Bone marrow (tissue), 2 donors: ENCODE data around the gene NUP85.
"Not testable (repeated sequence)": the region's sequence is repeated elsewhere in the genome, so short reads cannot be mapped to it uniquely, and the experiment has no call there.

Source experiments
- DNase-seq, 2 donors: peaks; one replicate each; lab custom pipeline; 2025; lab: John Stamatoyannopoulos, UW

NUP85 gene

DNA sequence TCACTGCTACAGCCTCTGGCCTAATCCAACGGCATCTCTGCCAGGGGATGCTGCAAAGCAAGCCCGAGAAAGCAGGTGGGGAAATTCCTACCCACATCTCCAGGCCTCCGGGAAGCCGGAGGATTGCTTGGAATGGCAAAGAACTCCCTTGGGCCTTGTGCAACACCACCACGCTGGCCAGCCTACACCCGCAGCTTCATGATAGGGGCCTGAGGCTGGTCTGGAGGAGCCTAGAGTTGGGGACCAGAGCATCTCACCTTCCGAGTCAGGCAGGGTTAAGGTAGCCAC, 35.6 kb downstream of the NUP85 start:
- DNase-seq = no peak

- no peak for DNase-seq
Observed at GRCh38 chr17:75241502-75241901, 36.0 kb downstream of the NUP85 start.

DNA sequence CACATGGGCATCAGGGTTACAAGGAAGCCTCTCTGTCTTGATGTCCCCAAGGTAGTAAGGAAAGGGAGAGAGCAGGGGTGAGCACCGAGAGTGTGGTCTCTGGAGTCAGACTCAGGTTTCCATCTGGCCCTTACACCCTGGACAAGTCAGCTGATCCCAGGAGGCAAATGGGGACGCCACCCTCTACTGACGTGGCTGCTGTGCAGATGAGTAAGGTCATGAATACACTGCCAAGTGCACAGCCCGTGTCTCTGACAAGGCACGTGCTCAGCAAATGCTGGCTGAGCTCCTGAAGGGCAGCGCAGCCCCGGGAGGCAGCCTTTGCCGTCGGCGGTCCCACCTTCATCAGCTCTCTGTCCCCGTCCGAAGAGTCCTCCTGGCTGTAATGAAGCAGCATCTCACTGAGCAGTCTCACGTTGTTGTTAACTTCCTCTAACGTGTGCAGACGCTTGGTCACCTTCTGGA, 36.5 kb downstream of the NUP85 start:
- no peak for DNase-seq

GRCh38 chr17:75242461-75243042, 37.1 kb downstream of the NUP85 start:
- no peak for DNase-seq

DNA sequence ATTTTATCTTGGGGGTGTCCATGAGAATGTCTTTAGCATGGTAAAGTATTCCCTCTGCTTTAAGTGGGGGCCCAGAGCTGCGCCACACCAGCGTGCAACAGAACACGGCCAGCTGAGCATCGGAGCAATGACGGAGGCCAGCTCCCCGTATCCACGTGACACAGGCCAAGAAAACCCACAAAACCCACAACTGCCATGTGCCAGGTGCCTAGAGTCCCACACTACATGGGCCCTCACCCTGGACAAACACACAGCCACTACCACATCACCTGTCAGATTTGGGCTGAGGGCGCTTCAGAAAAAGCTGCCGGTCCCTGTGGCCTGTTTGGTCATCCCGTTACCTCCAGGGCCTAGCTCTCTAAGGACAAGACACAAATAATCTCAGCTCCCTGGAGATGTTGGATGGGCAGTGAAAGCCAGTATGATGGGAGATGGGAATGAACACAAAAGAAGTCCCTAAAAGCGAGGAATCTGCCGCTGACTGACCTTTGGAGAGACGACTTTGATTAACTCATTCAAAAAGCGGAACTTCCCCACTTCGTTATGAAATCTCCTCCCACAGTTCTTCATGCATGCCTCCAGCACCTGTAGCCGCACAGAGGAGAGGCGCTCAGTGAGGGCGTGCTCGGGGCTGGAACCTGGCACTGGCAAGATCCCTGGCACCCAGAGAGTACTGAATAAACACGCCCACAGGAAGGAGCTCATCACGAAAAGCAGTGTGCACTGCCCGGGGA, 38.8 kb downstream of the NUP85 start:
- no peak for DNase-seq

DNA sequence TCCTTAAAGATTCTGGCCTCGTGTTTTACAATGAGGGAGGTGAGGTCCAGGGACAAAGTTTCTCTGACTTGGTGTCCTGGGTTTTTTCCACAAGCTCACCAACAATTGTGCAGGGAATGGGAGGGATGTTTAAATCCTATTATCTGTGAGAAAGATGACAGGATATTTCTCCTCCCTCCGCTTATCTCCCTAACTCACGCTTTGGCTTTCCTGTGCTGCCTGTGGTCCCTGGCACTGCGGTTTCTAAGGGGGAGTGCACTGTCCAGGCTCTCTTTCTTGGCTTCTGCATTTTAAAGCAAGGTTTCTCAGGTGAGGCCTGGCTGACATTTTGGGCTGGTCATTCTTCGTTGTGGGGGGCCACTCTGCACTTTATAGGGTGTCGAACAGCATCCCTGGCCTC, 39.5 kb downstream of the NUP85 start:
- no peak for DNase-seq

GRCh38 chr17:75246404-75246803, 40.9 kb downstream of the NUP85 start:
- no peak for DNase-seq

DNA sequence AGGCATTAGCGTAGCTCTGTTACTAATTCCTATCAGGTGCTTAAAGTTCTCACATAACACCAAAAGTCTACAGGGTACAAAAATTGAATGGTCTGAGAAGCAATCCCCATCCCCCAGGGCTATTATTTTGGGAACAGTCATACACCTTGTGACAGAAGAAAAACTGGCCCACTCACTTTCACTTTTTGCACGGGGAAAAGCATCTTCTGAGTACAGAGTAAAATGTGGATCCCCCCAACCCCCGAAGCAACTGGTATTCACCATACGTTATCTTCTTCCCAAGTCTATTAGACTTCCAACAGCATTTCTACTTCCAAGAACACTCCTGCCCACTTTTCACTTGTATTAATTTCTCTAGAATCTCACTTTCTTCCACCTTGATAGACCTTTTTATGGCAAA, 44.1 kb downstream of the NUP85 start:
- DNase-seq = no peak

- DNase-seq = peak in 1 of 2 donors; percentile 75
Observed at GRCh38 chr17:75250009-75250471, 44.6 kb downstream of the NUP85 start.

- no peak for DNase-seq
Observed at GRCh38 chr17:75252039-75252816, 46.7 kb downstream of the NUP85 start.

DNA sequence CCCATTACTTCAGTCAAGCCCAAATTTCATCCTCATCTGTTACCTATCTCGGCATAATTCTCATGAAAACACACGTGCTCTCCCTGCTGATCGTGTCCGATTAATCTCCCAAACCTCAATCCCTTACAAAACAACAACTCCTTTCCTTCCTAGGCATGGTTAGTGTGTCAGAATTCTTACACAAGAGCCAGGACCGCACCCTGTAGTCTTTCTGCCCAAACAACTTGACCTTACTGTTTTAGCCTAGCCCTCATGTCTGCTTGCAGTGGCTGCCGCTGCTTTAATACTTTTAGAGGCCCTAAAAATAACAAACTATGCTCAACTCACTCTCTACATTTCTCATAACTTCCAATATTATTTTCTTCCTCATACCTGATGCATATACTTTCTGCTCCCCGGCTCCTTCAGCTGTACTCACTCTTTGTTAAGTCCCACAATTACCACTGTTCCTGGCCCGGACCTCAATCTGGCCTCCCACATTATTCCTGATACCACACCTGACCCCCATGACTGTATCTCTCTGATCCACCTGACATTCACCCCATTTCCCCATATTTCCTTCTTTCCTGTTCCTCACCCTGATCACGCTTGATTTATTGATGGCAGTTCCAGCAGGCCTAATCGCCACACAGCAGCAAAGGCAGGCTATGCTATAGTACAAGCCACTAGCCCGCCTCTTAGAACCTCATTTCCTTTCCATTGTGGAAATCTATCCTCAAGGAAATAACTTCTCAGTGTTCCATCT, 50.6 kb downstream of the NUP85 start:
- not testable (repeated sequence) for DNase-seq

DNA sequence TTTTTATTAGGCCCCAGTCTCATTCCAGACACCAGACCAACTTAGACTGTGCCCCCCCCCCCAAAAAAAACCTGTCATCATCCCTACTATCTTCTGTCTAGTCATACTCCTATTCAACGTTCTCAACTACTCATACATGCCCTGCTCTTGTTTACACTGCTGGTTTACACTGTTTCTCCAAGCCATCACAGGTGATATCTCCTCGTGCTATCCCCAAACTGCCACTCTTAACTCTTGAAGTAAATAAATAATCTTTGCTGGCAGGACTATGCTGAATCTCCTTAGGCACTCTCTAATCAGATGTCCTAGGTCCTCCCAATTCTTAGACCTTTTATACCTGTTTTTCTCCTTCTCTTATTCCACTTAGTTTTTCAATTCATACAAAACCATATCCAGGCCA, 51.7 kb downstream of the NUP85 start:
- not testable (repeated sequence) for DNase-seq

- DNase-seq = peak in 1 of 2 donors; percentile 23
Observed at GRCh38 chr17:75260641-75261335, 55.3 kb downstream of the NUP85 start.

- peak; percentile 91 to 94 for DNase-seq
Observed at GRCh38 chr17:75261336-75262111, 56.0 kb downstream of the NUP85 start, which contains the start of the genes GGA3 and MRPS7. TSS of gene GGA3 (minus strand) at chr17:75261606. CDS start at chr17:75261587, 19 bp downstream. TSS of gene MRPS7 (plus strand) at chr17:75261879. CDS start at chr17:75261901, 22 bp downstream.

DNA sequence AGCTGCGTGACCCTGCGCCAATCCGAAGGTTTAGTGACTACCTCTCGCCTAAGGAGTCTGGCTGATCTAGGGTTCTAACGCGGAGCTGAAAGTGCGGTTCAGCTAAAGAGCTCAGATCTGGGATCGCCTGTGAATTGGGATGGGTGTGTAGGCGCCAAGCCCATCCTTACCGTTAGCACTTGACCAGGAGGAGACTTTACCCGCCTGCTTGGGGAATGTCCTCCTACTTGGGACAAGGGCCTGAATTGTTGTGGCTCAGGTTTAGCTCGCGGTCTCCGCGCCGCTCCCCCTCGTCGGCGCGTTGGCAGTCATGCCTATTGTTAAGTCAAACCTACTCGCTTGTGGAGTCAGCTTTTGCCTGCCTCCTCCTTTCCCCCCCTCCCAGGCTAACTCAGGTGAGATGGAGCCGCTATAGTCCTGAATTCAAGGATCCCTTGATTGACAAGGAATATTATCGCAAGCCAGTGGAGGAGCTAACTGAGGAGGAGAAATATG, 56.7 kb downstream of the NUP85 start:
- DNase-seq = no peak

GRCh38 chr17:75263055-75263454, 57.6 kb downstream of the NUP85 start:
- DNase-seq = no peak

DNA sequence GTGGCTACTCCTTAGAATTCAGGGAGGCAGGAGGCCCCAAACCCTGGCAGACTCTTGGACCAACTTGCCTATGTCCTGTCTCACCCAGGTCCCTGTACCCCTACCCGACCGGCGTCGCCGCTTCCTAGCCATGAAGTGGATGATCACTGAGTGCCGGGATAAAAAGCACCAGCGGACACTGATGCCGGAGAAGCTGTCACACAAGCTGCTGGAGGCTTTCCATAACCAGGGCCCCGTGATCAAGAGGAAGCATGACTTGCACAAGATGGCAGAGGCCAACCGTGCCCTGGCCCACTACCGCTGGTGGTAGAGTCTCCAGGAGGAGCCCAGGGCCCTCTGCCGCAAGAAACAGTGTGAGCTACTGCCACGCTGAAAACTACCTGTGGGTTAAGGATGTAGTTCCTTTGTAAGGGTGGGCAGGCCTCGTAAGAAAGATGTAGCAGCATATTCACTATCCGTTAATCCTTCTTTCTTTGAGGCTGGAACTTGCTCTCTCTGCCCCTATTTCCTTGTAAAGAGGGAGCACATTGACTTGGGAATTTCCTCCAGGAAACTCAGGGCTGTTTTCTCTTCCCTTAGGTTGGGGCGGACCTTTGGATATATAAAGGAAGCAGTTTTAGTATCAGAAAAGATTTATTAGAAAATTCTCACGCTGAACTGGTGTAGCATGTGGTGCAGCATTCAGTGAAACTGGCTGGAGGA, 60.3 kb downstream of the NUP85 start:
- DNase-seq = no peak

DNA sequence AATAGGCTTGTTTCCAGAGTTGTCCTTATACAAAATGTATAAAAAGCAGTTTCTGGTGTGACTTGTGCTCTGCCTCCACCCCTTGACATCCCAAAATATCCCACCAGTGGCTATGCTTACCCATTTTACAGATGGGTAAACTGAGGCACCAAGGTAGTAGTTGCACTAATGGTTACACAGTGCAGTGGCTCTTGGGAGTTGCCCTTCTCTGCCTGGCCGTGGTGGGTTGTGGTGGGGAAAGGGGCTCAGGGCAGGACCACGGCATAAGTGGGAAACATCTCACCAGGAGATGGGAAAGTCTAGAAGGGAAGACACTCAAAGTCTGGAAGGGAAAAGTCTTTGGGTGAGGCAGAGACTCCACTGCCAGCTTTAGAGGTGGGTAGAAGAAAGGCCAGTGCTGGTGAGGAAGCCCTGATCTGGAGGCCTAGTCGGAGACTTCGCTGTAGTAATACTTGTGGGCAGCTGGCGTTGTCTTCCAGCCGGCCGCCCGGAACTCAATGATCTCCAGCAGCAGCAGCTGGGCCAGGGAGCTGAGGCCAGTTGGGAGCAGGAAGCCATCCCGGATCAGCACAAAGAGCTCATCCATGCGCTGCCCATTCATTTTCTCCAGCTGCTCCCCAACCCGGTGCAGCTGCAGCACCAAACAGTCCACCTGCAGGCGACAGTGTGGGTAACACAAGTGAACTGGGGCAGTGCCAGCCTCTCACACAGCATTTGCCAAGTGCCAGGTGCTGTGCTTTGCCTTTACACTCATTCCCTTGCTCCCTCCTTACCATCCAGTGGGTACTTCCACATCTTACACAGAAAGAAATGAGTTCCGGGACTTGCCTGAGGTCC, 61.1 kb downstream of the NUP85 start:
- no peak for DNase-seq

- DNase-seq = no peak
Observed at GRCh38 chr17:75267153-75267410, 61.6 kb downstream of the NUP85 start.
